OCI-LY3 (cell line): ENCODE results near the gene SOWAHA.

Source experiments
- CTCF ChIP-seq: fragments of 200-600, 300-600 bp; sonication (generic); IDR thresholded peaks from 2 replicates; pipeline ENCODE4 v1.5.1; 2014; ENCODE audit warnings: antibody characterized with exemption, low read length, low read depth
- EZH2phosphoT487 ChIP-seq: fragments of 200-600 bp; shearing (Covaris generic); IDR thresholded peaks from 2 replicates; pipeline ENCODE4 v1.6.1; 2018; ENCODE audit warnings: antibody characterized with exemption, mixed run types, low read depth

GRCh38 chr5:132764051-132764450, 49.1 kb upstream of the SOWAHA start:
- TF ChIP-seq CTCF (no peak), EZH2phosphoT487 (no peak)
